Endothelial cell of umbilical vein (primary cell): ENCODE data around the gene COL9A3. TPM values are rescaled to one million over a fixed set of nuclear protein-coding genes. Genes with fewer than 3 reads are reported as not detected.
A peak's percentile ranks its signal among the peaks of the same experiment; 100 is the strongest.
"Not testable (repeated sequence)": the region's sequence is repeated elsewhere in the genome, so short reads cannot be mapped to it uniquely, and the experiment has no call there.

Experiments
- BruUV-seq: library from RNA; stranded (reverse); fragments of 400-500 nt; replicated peaks from 2 replicates; lab custom pipeline; 2021; lab: Mats Ljungman, UMichigan
- CTCF ChIA-PET: fragments of 300-600, 350-600 bp; sonication (Branson Sonifier 250); formaldehyde crosslinking; loops from one replicate; lab custom pipeline; 2021; ENCODE audit warnings: antibody characterized with exemption, inconsistent platforms; lab: Charles Lee
- POLR2A ChIA-PET: fragments of 300-600, 350-600 bp; sonication (Branson Sonifier 250); formaldehyde crosslinking; loops from one replicate; lab custom pipeline; 2021; ENCODE audit warnings: antibody characterized with exemption, inconsistent platforms; lab: Charles Lee
- DNase-seq: peaks from one replicate; pipeline ENCODE4 v3.0.0-alpha.2; 2011; ENCODE audit warnings: low read depth, low spot score
- FAIRE-seq: peaks from 2 replicates; lab custom pipeline; 2011; peaks lifted over from hg19 to GRCh38; lab: Jason Lieb, UNC
- H2AFZ ChIP-seq: 2 replicates; pipeline ENCODE4 v1.6.0; 2012; ENCODE audit warnings: low read depth, low read length, control low read depth, inconsistent platforms
- H3K27ac ChIP-seq: 2 replicates; pipeline ENCODE4 v1.5.1; 2011; ENCODE audit warnings: low read depth, mild to moderate bottlenecking, control low read depth, low read length, moderate library complexity; ENCODE audit not compliant: insufficient read depth
- H3K27me3 ChIP-seq, 2 experiments: 2 replicates each; pipeline versions ENCODE4 v1.6.0 to v1.6.1; 2011; ENCODE audit warnings: low read length in 2 of 2, mixed read lengths in 1 of 2; ENCODE audit not compliant: control insufficient read depth in 2 of 2, insufficient read depth in 2 of 2
- H3K36me3 ChIP-seq, 2 experiments: 2 replicates in 1 of 2; 3 replicates in 1 of 2; pipeline ENCODE4 v1.5.1; 2011; ENCODE audit warnings: low read length in 2 of 2, mild to moderate bottlenecking in 1 of 2, moderate library complexity in 1 of 2; ENCODE audit not compliant: control insufficient read depth in 2 of 2, insufficient read depth in 2 of 2; ENCODE audit errors: extremely low read depth in 1 of 2
- H3K4me1 ChIP-seq: 3 replicates; pipeline ENCODE4 v1.5.1; 2011; ENCODE audit warnings: mild to moderate bottlenecking, low read length; ENCODE audit not compliant: control insufficient read depth, insufficient read depth; ENCODE audit errors: extremely low read depth
- H3K4me2 ChIP-seq: 2 replicates; pipeline ENCODE4 v1.6.1; 2011; ENCODE audit warnings: low read length, control low read depth, mixed read lengths; ENCODE audit not compliant: insufficient read depth
- H3K4me3 ChIP-seq, 3 experiments: fragments of 200-600 bp in 1 of 3; sonication (generic), shearing (Covaris generic) in 1 of 3; replicated peaks in 1 of 3; 2 replicates each; pipeline ENCODE4 v1.5.1; 2011 to 2016; ENCODE audit warnings: control low read depth in 3 of 3, low read length in 3 of 3, mild to moderate bottlenecking in 2 of 3, inconsistent platforms in 1 of 3, low read depth in 1 of 3, moderate library complexity in 1 of 3; ENCODE audit not compliant: insufficient read depth in 1 of 3
- H3K79me2 ChIP-seq: 2 replicates; pipeline ENCODE4 v1.6.0; 2012; ENCODE audit warnings: low read length, inconsistent platforms; ENCODE audit not compliant: control insufficient read depth, insufficient read depth
- H3K9ac ChIP-seq: replicated peaks from 2 replicates; pipeline ENCODE3; 2011; ENCODE audit warnings: low read length, control low read depth; ENCODE audit not compliant: insufficient read depth; ENCODE audit errors: extremely low read depth
- H3K9me1 ChIP-seq: replicated peaks from 3 replicates; pipeline ENCODE4 v1.6.0; 2011; ENCODE audit warnings: mild to moderate bottlenecking, low read length; ENCODE audit not compliant: control insufficient read depth, insufficient read depth; ENCODE audit errors: extremely low read depth
- H3K9me3 ChIP-seq: replicated peaks from 2 replicates; pipeline ENCODE4 v1.5.1; 2012; ENCODE audit warnings: low read length, inconsistent platforms; ENCODE audit not compliant: control insufficient read depth, insufficient read depth
- H4K20me1 ChIP-seq: replicated peaks from 2 replicates; pipeline ENCODE3; 2011; ENCODE audit warnings: mild to moderate bottlenecking, low read length; ENCODE audit not compliant: control insufficient read depth, insufficient read depth; ENCODE audit errors: extremely low read depth
- CTCF ChIP-seq, 2 donors: IDR thresholded peaks; 1 replicate in 1 of 2; 2 replicates in 1 of 2; pipeline ENCODE4 v1.5.1; 2011; ENCODE audit warnings: low read length in 2 of 2, mild to moderate bottlenecking in 2 of 2, moderate library complexity in 2 of 2, control low read depth in 1 of 2, inconsistent platforms in 1 of 2, low read depth in 1 of 2; ENCODE audit not compliant: insufficient read depth in 1 of 2; ENCODE audit errors: extremely low read depth in 1 of 2
- EZH2 ChIP-seq: IDR thresholded peaks from 2 replicates; pipeline ENCODE4 v1.6.1; 2012; ENCODE audit warnings: borderline replicate concordance, low read depth, mild to moderate bottlenecking, moderate library complexity, low read length, inconsistent platforms; ENCODE audit not compliant: severe bottlenecking
- FOS ChIP-seq: IDR thresholded peaks from 2 replicates; pipeline ENCODE4 v1.6.1; 2011; ENCODE audit warnings: mild to moderate bottlenecking, low read length, moderate library complexity, borderline replicate concordance; ENCODE audit not compliant: insufficient read depth
- GATA2 ChIP-seq: IDR thresholded peaks from 2 replicates; pipeline ENCODE4 v1.7.0; 2011; ENCODE audit warnings: low read depth, mild to moderate bottlenecking, moderate library complexity, mixed read lengths, low read length; ENCODE audit not compliant: insufficient read length, insufficient read depth
- JUN ChIP-seq: IDR thresholded peaks from 2 replicates; pipeline ENCODE4 v1.6.1; 2011; ENCODE audit warnings: borderline replicate concordance, low read depth; ENCODE audit not compliant: insufficient read length, insufficient read depth
- MAX ChIP-seq: IDR thresholded peaks from 2 replicates; pipeline ENCODE4 v1.6.1; 2011; ENCODE audit not compliant: insufficient read depth, insufficient read length
- MYC ChIP-seq: IDR thresholded peaks from one replicate; pipeline ENCODE4 v1.6.1; 2011; ENCODE audit warnings: mild to moderate bottlenecking, low read depth, low read length
- POLR2A ChIP-seq: IDR thresholded peaks from 2 replicates; pipeline ENCODE4 v1.6.1; 2012; ENCODE audit warnings: low read depth, mild to moderate bottlenecking, control low read depth, low read length
- POLR2AphosphoS5 ChIP-seq: IDR thresholded peaks from 2 replicates; pipeline ENCODE4 v1.6.1; 2012; ENCODE audit warnings: low read depth, mild to moderate bottlenecking, control low read depth, low read length, moderate library complexity; ENCODE audit not compliant: insufficient read depth
- dilution Hi-C: fragments of 300-500 bp; cut with MboI; formaldehyde crosslinking; loops from one replicate; pipeline ENCODE4 v1.15.0; 2019; ENCODE audit warnings: low sequenced_read_pairs; ENCODE audit not compliant: extremely low pct_ligation_motif_present
- intact Hi-C: fragments of 100-400 bp; cut with micrococcal nuclease; formaldehyde crosslinking; loops from one replicate; pipeline ENCODE4 v1.10.0; 2022
- polyA plus RNA-seq, 4 experiments: library from polyadenylated mRNA; depleted of rRNA in 3 of 4; stranded (reverse) in 3 of 4; unstranded in 1 of 4; fragments of >200 nt; gene quantifications; 2 replicates each; pipeline versions ENCODE4 v1.2.1 to v1.2.3, GENCODE V29; 2011 to 2012; ENCODE audit warnings: missing spikeins in 1 of 4
- total RNA-seq: library from RNA; stranded (reverse); gene quantifications from 2 replicates; pipeline ENCODE4 v1.2.3, GENCODE V29; 2021

Gene COL9A3
- total and polyA plus RNA-seq, 2 donors (not counting 3 experiments of a cell fraction or from before 2014, with no cell fraction given) = 0.46 to 0.60 TPM

DNA sequence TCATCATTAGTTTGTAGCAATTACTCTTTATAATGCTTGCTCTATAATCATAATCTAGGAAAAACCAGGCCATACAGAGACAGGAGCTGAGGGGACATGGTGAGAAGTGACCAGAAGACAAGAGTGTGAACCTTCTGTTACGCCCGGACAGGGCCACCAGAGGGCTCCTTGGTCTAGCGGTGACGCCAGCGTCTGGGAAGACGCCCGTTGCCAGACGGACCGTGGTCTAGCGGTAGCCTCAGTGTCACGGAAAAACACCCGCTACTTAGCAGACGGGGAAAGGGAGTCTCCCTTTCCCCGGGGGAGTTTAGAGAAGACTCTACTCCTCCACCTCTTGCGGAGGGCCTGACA is 56.8 kb downstream of the COL9A3 start:
- dilution Hi-C loops, H4K20me1 ChIP-seq, BruUV-seq, H3K79me2 ChIP-seq, H3K4me3 ChIP-seq, H3K9ac ChIP-seq, H3K4me2 ChIP-seq, H3K9me1 ChIP-seq, H3K27me3 ChIP-seq, H3K27ac ChIP-seq, H3K36me3 ChIP-seq, H3K9me3 ChIP-seq, H3K4me1 ChIP-seq, POLR2A ChIA-PET, H2AFZ ChIP-seq: not testable (repeated sequence)
- TF ChIP-seq CTCF (IDR thresholded peaks at IDR 0.05; ENCODE audit: extremely low read depth in 1 of 2, insufficient read depth in 1 of 2, low read depth in 1 of 2, low read length in 2 of 2) = peak; percentile 35 to 49
- CTCF ChIA-PET = interaction anchor here (1.0 to 4.9 kb wide), 7 partner anchors 12 to 135 kb away, joined by 3 to 38 read pairs (median 9); partner anchors contain the start of gene TCFL5
- intact Hi-C loops = loop anchor here (1.0 kb wide), 1 partner anchor 136 kb away; no protein-coding TSS in a partner anchor
- FAIRE-seq (peak; percentile 82), DNase-seq (peak; percentile 36)

DNA sequence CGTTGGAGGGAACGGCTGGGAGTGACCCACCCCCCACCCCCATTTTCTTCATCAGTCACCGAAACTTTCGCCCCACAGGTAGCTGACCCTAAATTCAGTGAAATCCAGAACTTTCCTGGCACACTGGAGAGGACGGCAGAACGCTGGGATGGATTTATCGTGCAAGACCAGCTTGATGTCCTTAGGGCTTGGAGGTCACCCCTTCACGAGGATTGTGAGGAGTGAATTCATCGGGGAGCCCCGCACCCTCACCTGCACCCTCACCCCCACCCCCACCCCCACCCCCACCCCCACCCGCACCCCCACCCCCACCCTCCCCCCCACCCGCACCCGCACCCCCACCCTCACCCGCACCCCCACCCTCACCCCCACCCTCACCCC is 58.1 kb downstream of the COL9A3 start:
- peaks cover 9% of the 10 kb centered on the region for H3K4me1 ChIP-seq
- H3K4me2 ChIP-seq = no peak overlapping the region
- no peak overlapping the region for H3K4me3 ChIP-seq
- no peaks in the 10 kb centered on the region for H3K79me2 ChIP-seq
- intact Hi-C loops (no loop called here), dilution Hi-C loops (no loop called here)
- ChIA-PET POLR2A (no interaction called here), CTCF (interaction anchor here (0.7 to 4.9 kb wide), 19 partner anchors 7 to 348 kb away, joined by 3 to 38 read pairs (median 4); partner anchors contain the start of genes COL9A3, GID8 and TCFL5)
- no peaks in the 10 kb centered on the region for H4K20me1 ChIP-seq
- DNase-seq (no peak), FAIRE-seq (no peak)
- no peaks in the 10 kb centered on the region for H3K9me3 ChIP-seq
- no peak overlapping the region for H3K9ac ChIP-seq
- no peak overlapping the region for H3K27ac ChIP-seq
- no peak overlapping the region for H2AFZ ChIP-seq
- no peaks in the 10 kb centered on the region for H3K36me3 ChIP-seq
- TF ChIP-seq EZH2 = no peak
- no peak for TF ChIP-seq JUN
- no peak for TF ChIP-seq POLR2A
- no peak for TF ChIP-seq MAX
- TF ChIP-seq CTCF (IDR thresholded peaks at IDR 0.05; ENCODE audit: extremely low read depth in 1 of 2, insufficient read depth in 1 of 2, low read depth in 1 of 2, low read length in 2 of 2) = no peak
- TF ChIP-seq FOS = no peak
- no peak for TF ChIP-seq GATA2
- TF ChIP-seq MYC = no peak
- TF ChIP-seq POLR2AphosphoS5 = no peak
- H3K27me3 ChIP-seq = peaks cover 0 to 3% of the 10 kb centered on the region in 2 experiments
- no peaks in the 10 kb centered on the region for H3K9me1 ChIP-seq
- BruUV-seq = no TSS peak
